Mesendoderm (in vitro differentiated cells): ENCODE results near the gene YTHDF1.

Experiments used
- DNase-seq: peaks from one replicate; pipeline ENCODE4 v3.0.0; 2013
- H2AK5ac ChIP-seq: 2 replicates; pipeline ENCODE4 v1.6.1; 2013; ENCODE audit warnings: low read length, inconsistent platforms
- H2BK120ac ChIP-seq: 2 replicates; pipeline ENCODE4 v1.6.1; 2013; ENCODE audit warnings: low read depth, mild to moderate bottlenecking, low read length, moderate library complexity, mixed read lengths
- H2BK15ac ChIP-seq: replicated peaks from 2 replicates; pipeline ENCODE4 v1.6.1; 2013; ENCODE audit warnings: low read depth, mild to moderate bottlenecking, moderate library complexity
- H2BK5ac ChIP-seq: 2 replicates; pipeline ENCODE4 v1.6.1; 2013; ENCODE audit warnings: low read length, inconsistent platforms
- H3K18ac ChIP-seq: 2 replicates; pipeline ENCODE4 v1.6.1; 2013; ENCODE audit warnings: mild to moderate bottlenecking, low read length, mixed read lengths
- H3K23ac ChIP-seq: one replicate; pipeline ENCODE4 v1.6.1; 2013; ENCODE audit warnings: low read length
- H3K27ac ChIP-seq: 2 replicates; pipeline ENCODE4 v1.5.1; 2013; ENCODE audit warnings: low read depth, mild to moderate bottlenecking, inconsistent platforms, low read length, moderate library complexity
- H3K27me3 ChIP-seq: 2 replicates; pipeline ENCODE4 v1.6.1; 2013; ENCODE audit warnings: low read length, control low read depth, mild to moderate bottlenecking, inconsistent platforms; ENCODE audit not compliant: insufficient read depth, poor library complexity
- H3K36me3 ChIP-seq: 2 replicates; pipeline ENCODE4 v1.6.1; 2013; ENCODE audit warnings: low read length, inconsistent platforms; ENCODE audit not compliant: control insufficient read depth, insufficient read depth
- H3K4ac ChIP-seq: one replicate; pipeline ENCODE4 v1.6.1; 2013; ENCODE audit warnings: low read depth, mild to moderate bottlenecking, low read length, moderate library complexity
- H3K4me1 ChIP-seq: 2 replicates; pipeline ENCODE4 v1.6.1; 2013; ENCODE audit warnings: low read depth, low read length, inconsistent platforms; ENCODE audit not compliant: control insufficient read depth
- H3K4me2 ChIP-seq: 2 replicates; pipeline ENCODE4 v1.6.1; 2013; ENCODE audit warnings: low read length
- H3K4me3 ChIP-seq: 2 replicates; pipeline ENCODE4 v1.5.1; 2013; ENCODE audit warnings: mild to moderate bottlenecking, low read length
- H3K56ac ChIP-seq: one replicate; pipeline ENCODE4 v1.6.1; 2013; ENCODE audit warnings: low read length
- H3K79me1 ChIP-seq: 2 replicates; pipeline ENCODE4 v1.6.1; 2013; ENCODE audit warnings: low read length, inconsistent platforms
- H3K79me2 ChIP-seq: 2 replicates; pipeline ENCODE4 v1.6.1; 2013; ENCODE audit warnings: mild to moderate bottlenecking, low read length; ENCODE audit not compliant: control insufficient read depth, insufficient read depth
- H3K9ac ChIP-seq: 2 replicates; pipeline ENCODE4 v1.6.1; 2013; ENCODE audit warnings: low read length, inconsistent platforms
- H4K5ac ChIP-seq: one replicate; pipeline ENCODE4 v1.6.1; 2013; ENCODE audit warnings: low read length
- H4K8ac ChIP-seq: one replicate; pipeline ENCODE4 v1.6.1; 2013; ENCODE audit warnings: low read depth, mild to moderate bottlenecking, control low read depth, low read length, moderate library complexity
- WGBS: extraction: QIAGEN DNeasy Blood & Tissue Kit; methylation state at CpG from one replicate; pipeline ENCODE4 v1.1.7; 2013; ENCODE audit warnings: low lambda C conversion rate, missing lambda C conversion rate; ENCODE audit not compliant: insufficient coverage; ENCODE audit errors: extremely low coverage; 5-methylcytosine and 5-hydroxymethylcytosine counted together

The YTHDF1 gene

GRCh38 chr20:63261060-63261794, 45.3 kb upstream of the YTHDF1 start:
- Histone ChIP-seq H3K56ac (no peak overlapping the region), H2AK5ac (no peak overlapping the region), H3K9ac (no peak overlapping the region), H3K4me1 (no peaks in the 10 kb centered on the region), H3K79me2 (no peaks in the 10 kb centered on the region), H3K23ac (no peak overlapping the region), H3K36me3 (no peaks in the 10 kb centered on the region), H3K27ac (no peak overlapping the region), H2BK120ac (no peak overlapping the region), H2BK15ac (no peak overlapping the region), H3K4me2 (no peak overlapping the region), H3K4me3 (no peak overlapping the region), H2BK5ac (no peak overlapping the region), H4K5ac (no peak overlapping the region), H3K27me3 (no peaks in the 10 kb centered on the region), H3K79me1 (no peaks in the 10 kb centered on the region), H3K18ac (no peak overlapping the region), H4K8ac (no peak overlapping the region), H3K4ac (no peak overlapping the region)
- WGBS = no CpG with 5 or more reads among the region's 25 CpGs
- DNase-seq = no peak

DNA sequence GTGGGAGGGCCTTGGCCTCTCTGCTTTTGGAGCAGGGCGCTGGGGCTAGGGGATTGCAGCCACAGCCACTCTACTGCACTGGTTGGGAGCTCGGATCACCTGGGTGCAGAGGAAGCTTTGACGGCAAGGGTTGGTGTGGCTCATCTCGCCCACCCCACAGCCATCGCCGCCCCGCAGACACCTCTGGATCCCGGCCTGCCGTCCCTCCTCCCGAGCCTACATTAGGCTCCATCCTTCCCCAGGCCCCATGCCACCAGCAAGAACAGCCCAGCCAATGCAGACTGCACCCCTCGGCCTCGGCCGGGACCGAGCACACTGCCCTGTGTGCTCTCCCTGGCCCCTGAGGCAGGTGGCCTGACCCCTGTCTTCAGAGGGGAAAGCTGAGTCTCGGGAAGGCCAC, 44.6 kb upstream of the YTHDF1 start:
- H2BK120ac ChIP-seq = no peak overlapping the region
- H3K18ac ChIP-seq = no peak overlapping the region
- no peak overlapping the region for H3K56ac ChIP-seq
- no peaks in the 10 kb centered on the region for H3K79me1 ChIP-seq
- no peak overlapping the region for H4K5ac ChIP-seq
- H3K4me2 ChIP-seq = no peak overlapping the region
- no peak overlapping the region for H3K9ac ChIP-seq
- no peaks in the 10 kb centered on the region for H3K36me3 ChIP-seq
- no peak overlapping the region for H3K4me3 ChIP-seq
- no peak overlapping the region for H2BK15ac ChIP-seq
- no peak overlapping the region for H3K23ac ChIP-seq
- no peak overlapping the region for H4K8ac ChIP-seq
- no peaks in the 10 kb centered on the region for H3K4me1 ChIP-seq
- no peak overlapping the region for H3K27ac ChIP-seq
- H2BK5ac ChIP-seq = no peak overlapping the region
- no peak for DNase-seq
- no CpG with 5 or more reads among the region's 15 CpGs for WGBS
- H3K79me2 ChIP-seq = no peaks in the 10 kb centered on the region
- H3K4ac ChIP-seq = no peak overlapping the region
- H3K27me3 ChIP-seq = no peaks in the 10 kb centered on the region
- no peak overlapping the region for H2AK5ac ChIP-seq

- Histone ChIP-seq H3K4me3 (no peak overlapping the region), H2AK5ac (no peak overlapping the region), H3K27ac (no peak overlapping the region), H3K79me1 (no peaks in the 10 kb centered on the region), H2BK5ac (no peak overlapping the region), H3K23ac (no peak overlapping the region), H4K5ac (no peak overlapping the region), H3K9ac (no peak overlapping the region), H3K4ac (no peak overlapping the region), H4K8ac (no peak overlapping the region), H3K79me2 (no peaks in the 10 kb centered on the region), H3K4me1 (no peaks in the 10 kb centered on the region), H3K4me2 (no peak overlapping the region), H2BK15ac (no peak overlapping the region), H2BK120ac (no peak overlapping the region), H3K27me3 (peaks cover 5% of the 10 kb centered on the region), H3K36me3 (no peaks in the 10 kb centered on the region), H3K18ac (no peak overlapping the region), H3K56ac (no peak overlapping the region)
- no CpG with 5 or more reads among the region's 25 CpGs for WGBS
- DNase-seq = no peak
These were observed 44.0 kb upstream of the YTHDF1 start for GRCh38 chr20:63259734-63260460.

DNA sequence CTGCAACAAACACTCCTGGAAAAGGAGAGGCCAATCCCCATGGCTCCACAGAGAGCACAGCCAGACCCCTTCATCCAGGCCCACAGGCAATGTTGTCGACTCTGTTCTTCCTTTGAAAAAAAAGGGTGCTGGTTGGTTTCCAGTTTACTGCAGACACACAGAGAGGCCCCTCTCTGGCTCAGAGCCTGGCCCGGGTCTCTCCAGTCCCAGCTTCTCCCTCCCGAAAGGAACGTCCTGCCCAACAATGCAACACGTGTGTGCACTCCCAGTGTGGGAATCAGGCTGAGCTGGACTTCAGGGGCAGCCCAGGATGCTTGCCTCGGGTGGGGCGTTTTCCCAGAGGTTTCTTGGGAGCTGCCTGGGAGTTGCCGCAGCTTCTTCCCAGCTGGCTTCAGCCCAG, 42.9 kb upstream of the YTHDF1 start:
- Histone ChIP-seq H2BK120ac (no peak overlapping the region), H4K5ac (no peak overlapping the region), H3K79me1 (no peaks in the 10 kb centered on the region), H3K4me2 (no peak overlapping the region), H3K27ac (no peak overlapping the region), H3K4me3 (no peak overlapping the region), H3K4me1 (no peaks in the 10 kb centered on the region), H3K56ac (no peak overlapping the region), H4K8ac (no peak overlapping the region), H3K36me3 (no peaks in the 10 kb centered on the region), H3K27me3 (peaks cover 7% of the 10 kb centered on the region), H3K23ac (no peak overlapping the region), H2BK15ac (no peak overlapping the region), H3K9ac (no peak overlapping the region), H3K18ac (no peak overlapping the region), H3K79me2 (no peaks in the 10 kb centered on the region), H2BK5ac (no peak overlapping the region), H2AK5ac (no peak overlapping the region), H3K4ac (no peak overlapping the region)
- WGBS = no CpG with 5 or more reads among the region's 8 CpGs
- DNase-seq = no peak

- Histone ChIP-seq H3K4me1 (no peaks in the 10 kb centered on the region), H4K8ac (no peak overlapping the region), H3K27ac (no peak overlapping the region), H3K56ac (no peak overlapping the region), H2BK5ac (no peak overlapping the region), H3K79me2 (no peaks in the 10 kb centered on the region), H3K27me3 (peaks cover 10% of the 10 kb centered on the region), H3K9ac (no peak overlapping the region), H4K5ac (no peak overlapping the region), H2BK15ac (no peak overlapping the region), H2BK120ac (no peak overlapping the region), H2AK5ac (no peak overlapping the region), H3K4me2 (no peak overlapping the region), H3K23ac (no peak overlapping the region), H3K79me1 (no peaks in the 10 kb centered on the region), H3K4ac (no peak overlapping the region), H3K18ac (no peak overlapping the region), H3K36me3 (no peaks in the 10 kb centered on the region), H3K4me3 (no peak overlapping the region)
- DNase-seq = no peak
- no CpG with 5 or more reads among the region's 13 CpGs for WGBS
These were observed 41.7 kb upstream of the YTHDF1 start for GRCh38 chr20:63257629-63258028.
